NCI-H146 treated with DMSO at 0.1 percent for 48 hours (cell line): ENCODE measurements around the gene CDKN2B-AS1.

Experiments
- DNase-seq: peaks from one replicate; lab custom pipeline; 2025; ENCODE audit not compliant: unreplicated experiment; lab: John Stamatoyannopoulos, UW

Gene CDKN2B-AS1

DNA sequence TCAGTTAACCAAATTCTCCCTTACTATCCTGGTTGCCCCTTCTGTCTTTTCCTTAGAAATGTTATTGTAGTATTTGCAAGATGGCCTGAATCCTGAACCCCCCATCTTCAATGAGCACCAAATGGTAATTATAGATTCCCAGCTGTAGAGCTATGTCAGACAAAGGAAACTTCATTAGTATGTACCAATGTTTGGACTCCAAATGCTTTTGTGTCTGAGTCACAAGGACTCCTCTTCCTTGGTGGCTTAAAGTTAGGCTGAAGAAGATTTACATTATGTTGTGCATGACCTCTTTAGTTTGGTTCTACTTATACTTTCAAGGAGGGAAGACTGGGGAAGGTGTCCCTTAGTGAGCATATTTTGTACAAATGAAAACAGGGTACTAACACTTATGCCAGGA lies 120.4 kb downstream of the CDKN2B-AS1 start:
- DNase-seq = no peak

DNA sequence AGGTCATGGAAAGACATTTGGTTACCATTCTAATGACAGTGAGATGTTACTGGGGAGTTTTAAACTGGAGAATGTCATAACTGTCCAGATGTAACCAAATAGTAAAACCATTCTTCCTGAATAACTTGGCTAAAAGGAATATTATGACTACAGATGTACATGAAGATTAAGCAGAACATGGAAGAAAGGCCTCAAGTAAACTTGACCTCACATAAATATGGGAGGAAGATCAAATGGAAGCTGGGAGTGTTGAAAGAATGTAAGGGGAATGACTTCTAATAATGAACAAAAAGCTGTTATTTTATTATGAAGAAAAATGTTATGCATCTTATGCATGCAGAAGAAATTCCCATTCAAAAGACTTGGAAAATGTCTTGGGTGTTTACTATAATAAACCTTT lies 122.2 kb downstream of the CDKN2B-AS1 start:
- no peak for DNase-seq

GRCh38 chr9:22117511-22118384 lies 123.2 kb downstream of the CDKN2B-AS1 start:
- DNase-seq = no peak

GRCh38 chr9:22118810-22119521 lies 124.4 kb downstream of the CDKN2B-AS1 start:
- DNase-seq = no peak

GRCh38 chr9:22119522-22120158 lies 125.0 kb downstream of the CDKN2B-AS1 start:
- DNase-seq = peak; percentile 15

DNA sequence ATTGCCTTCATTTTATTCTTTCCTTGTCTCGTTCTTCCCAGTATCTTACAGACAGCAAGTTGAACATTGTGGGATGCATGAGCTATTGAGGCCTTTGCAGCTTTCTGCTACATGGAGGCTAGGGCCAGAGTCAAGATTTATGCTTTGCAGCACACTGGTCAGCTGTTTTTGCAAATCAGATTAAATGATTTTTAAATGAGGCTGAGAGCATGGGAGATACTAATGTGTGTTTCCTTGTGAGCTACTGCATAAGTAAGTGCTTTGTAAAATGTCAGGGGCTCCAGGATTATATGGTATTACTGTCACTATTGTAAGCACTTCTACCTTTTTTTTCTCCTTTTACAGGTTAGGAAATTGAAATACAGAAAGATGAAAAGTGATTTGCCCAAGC lies 125.6 kb downstream of the CDKN2B-AS1 start:
- no peak for DNase-seq

GRCh38 chr9:22120595-22120994 lies 126.0 kb downstream of the CDKN2B-AS1 start:
- DNase-seq = no peak

- DNase-seq = no peak
These were observed 129.8 kb downstream of the CDKN2B-AS1 start for GRCh38 chr9:22124263-22125011.

GRCh38 chr9:22129133-22129532 lies 134.5 kb downstream of the CDKN2B-AS1 start:
- no peak for DNase-seq

DNA sequence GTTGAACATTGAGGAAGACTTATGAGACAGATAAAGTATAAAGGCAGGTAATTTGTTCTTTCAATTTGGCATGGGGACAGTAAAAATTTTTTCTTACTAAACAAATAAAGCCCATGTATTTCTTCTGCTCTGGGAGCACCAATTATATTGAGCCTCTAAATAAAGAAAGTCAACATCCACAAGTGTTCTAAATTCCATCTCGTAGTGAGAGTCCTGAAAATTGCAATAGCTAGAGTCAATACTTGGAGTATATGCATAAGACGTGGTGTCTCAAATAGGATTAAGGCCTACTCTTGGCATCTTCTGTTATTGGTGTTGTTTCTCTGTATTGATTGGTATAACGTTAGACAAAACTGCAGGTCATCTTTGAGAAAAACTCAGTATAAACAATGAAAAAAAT lies 135.0 kb downstream of the CDKN2B-AS1 start:
- no peak for DNase-seq

- DNase-seq = no peak
These were observed 137.2 kb downstream of the CDKN2B-AS1 start for GRCh38 chr9:22131817-22132216.

- DNase-seq = no peak
These were observed 139.8 kb downstream of the CDKN2B-AS1 start for GRCh38 chr9:22134390-22134789.

GRCh38 chr9:22136461-22137096 lies 142.0 kb downstream of the CDKN2B-AS1 start:
- DNase-seq = no peak

- DNase-seq = no peak
These were observed 144.5 kb downstream of the CDKN2B-AS1 start for GRCh38 chr9:22138956-22139660.

DNA sequence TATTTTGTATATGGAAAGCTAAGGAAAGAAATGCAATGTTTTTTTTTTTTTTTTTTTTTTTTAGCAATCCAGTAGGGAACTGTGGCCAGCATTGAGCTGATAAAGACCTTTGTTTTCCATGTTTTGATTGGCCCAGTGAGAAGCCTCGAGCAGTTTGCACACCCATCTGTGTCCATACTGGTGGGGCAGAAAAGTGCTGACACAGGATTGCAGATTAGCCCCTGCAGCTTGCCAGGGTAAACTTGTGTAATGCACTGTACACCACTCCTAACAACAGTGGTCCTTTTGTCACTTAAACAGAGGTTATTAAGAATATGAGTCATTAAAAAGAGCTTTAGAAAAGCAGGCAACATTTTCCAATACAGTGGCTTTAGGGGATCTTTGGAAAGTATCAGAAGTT lies 147.3 kb downstream of the CDKN2B-AS1 start:
- no peak for DNase-seq

- DNase-seq = no peak
These were observed 148.1 kb downstream of the CDKN2B-AS1 start for GRCh38 chr9:22142671-22143070.

DNA sequence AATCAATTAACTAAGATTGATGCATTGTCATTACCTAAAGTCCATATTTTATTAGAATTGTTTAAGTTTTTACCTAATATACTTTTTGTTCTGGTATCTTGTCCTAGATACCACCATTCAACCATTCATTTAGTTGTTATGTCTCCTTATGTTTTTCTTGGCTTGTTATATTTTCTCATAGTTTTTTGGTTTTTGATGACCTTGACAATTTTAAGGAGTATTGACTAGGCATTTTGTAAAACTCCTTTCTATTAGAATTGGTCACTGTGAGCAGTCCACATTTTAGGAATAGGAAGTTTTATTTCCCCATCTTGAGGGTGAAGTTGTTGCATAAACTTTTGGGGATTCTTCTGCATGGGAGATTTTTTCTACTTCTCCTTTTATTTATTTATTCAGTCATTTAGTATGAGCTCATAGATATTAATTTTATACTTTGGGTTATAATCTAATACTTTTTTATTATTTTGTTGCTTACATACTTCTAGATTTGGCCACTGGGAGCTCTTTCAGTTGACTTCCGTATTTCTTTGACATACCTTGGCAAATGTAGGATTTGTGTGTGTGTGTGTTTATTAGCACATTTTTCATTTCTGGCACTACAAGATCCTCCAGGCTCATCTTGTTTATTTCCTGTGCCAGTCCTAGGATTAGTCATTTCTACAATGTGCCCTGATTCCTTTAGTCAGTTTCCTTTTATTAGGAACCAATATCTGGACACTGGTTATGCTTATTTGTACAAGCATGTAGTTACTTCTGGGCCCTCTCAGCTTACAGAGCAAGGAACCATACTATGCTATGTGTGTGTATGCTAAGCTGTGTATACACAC lies 149.4 kb downstream of the CDKN2B-AS1 start:
- no peak for DNase-seq

DNA sequence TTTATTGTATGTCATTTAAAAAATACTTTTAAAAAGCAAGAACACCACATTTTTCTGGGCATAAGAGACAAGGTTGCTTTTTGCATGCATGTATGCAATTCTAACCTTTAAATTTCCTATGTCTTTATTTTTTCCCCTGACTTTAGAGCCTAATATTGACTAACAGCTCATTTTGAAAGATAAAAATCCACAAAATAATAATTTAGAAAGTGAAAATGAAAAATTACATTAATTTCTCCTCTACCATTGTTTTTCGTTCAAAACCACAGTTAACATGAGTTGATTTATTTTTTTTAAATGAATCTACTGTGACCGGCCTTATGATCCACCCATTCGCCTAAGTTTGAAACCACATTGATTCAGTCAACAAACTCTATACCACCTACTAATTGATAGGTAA lies 152.0 kb downstream of the CDKN2B-AS1 start:
- DNase-seq = no peak
